Measurements from ENCODE around the gene UNC13A.
A peak's percentile ranks its signal among the peaks of the same experiment; 100 is the strongest.

Gene UNC13A
- 0.31 to 1.2 reads per million in 2 donors for total RNA-seq

GRCh38 chr19:17687857-17688784 lies at the start of gene UNC13A:
TSS of gene UNC13A (minus strand) at chr19:17688354. CDS start at chr19:17688199, 155 bp downstream.
- peak in 4 of 5 experiments; percentile 11 to 32 (median 24) for DNase-seq

GRCh38 chr19:17737690-17738153 lies 49.6 kb upstream of the UNC13A start:
- no peak for DNase-seq

- no peak for DNase-seq
These were observed 47.3 kb upstream of the UNC13A start for GRCh38 chr19:17735410-17735809.

GRCh38 chr19:17734146-17734545 lies 46.0 kb upstream of the UNC13A start:
- DNase-seq: no peak

GRCh38 chr19:17733127-17733526 lies 45.0 kb upstream of the UNC13A start:
- DNase-seq: no peak

GRCh38 chr19:17727843-17728242 lies 39.7 kb upstream of the UNC13A start:
- no peak for DNase-seq

- no peak for DNase-seq
These were observed 39.0 kb upstream of the UNC13A start for GRCh38 chr19:17726964-17727773.

- DNase-seq: no peak
These were observed 38.1 kb upstream of the UNC13A start for GRCh38 chr19:17726136-17726741.

GRCh38 chr19:17725422-17726078 lies 37.4 kb upstream of the UNC13A start:
- no peak for DNase-seq

- DNase-seq: no peak
These were observed 36.5 kb upstream of the UNC13A start for GRCh38 chr19:17724655-17725054.

GRCh38 chr19:17722655-17723240 lies 34.6 kb upstream of the UNC13A start:
- DNase-seq: no peak

GRCh38 chr19:17721821-17722220 lies 33.7 kb upstream of the UNC13A start:
- no peak for DNase-seq

GRCh38 chr19:17721111-17721628 lies 33.0 kb upstream of the UNC13A start:
- DNase-seq: no peak

GRCh38 chr19:17720440-17720839 lies 32.3 kb upstream of the UNC13A start:
- no peak for DNase-seq

GRCh38 chr19:17719730-17720400 lies 31.7 kb upstream of the UNC13A start:
- DNase-seq: peak in 2 of 5 experiments; percentile 12 to 25

- peak; percentile 32 to 68 (median 49) for DNase-seq
These were observed 31.0 kb upstream of the UNC13A start, which contains the start of gene MAP1S for GRCh38 chr19:17718947-17719711. TSS of gene MAP1S (plus strand) at chr19:17719480. CDS start at chr19:17719503, 23 bp downstream.

- DNase-seq: peak in 1 of 5 experiments; percentile 44
These were observed 30.4 kb upstream of the UNC13A start for GRCh38 chr19:17718550-17718946.

- DNase-seq: no peak
These were observed 28.3 kb upstream of the UNC13A start for GRCh38 chr19:17716309-17716929.

GRCh38 chr19:17711851-17712250 lies 23.7 kb upstream of the UNC13A start:
- no peak for DNase-seq

- no peak for DNase-seq
These were observed 18.6 kb upstream of the UNC13A start for GRCh38 chr19:17706750-17707181.

Measured in T-helper 2 cell (primary cell).